ENCODE results near the gene ZC3H12A. TPM values are rescaled to one million over a fixed set of nuclear protein-coding genes. Genes with fewer than 3 reads are reported as not detected.

Gene ZC3H12A
- total RNA-seq, 2 donors from 2014 or later, result 33.5 to 46.1 TPM

- Mint-ChIP-seq H3K27ac (no peak overlapping the region), H3K36me3 (ENCODE audit: insufficient read depth in 2 of 2) (no peaks in the 10 kb centered on the region), H3K27me3 (ENCODE audit: low read depth) (peaks cover 36% of the 10 kb centered on the region), H3K4me1 (ENCODE audit: low read depth) (no peaks in the 10 kb centered on the region), H3K9me3 (no peaks in the 10 kb centered on the region), H3K4me3 (no peak overlapping the region)
- no peak for ATAC-seq (replicated peaks in 1 of 2)
- DNase-seq, result no peak
Observed at GRCh38 chr1:37442139-37442538, 32.2 kb upstream of the ZC3H12A start.

DNA sequence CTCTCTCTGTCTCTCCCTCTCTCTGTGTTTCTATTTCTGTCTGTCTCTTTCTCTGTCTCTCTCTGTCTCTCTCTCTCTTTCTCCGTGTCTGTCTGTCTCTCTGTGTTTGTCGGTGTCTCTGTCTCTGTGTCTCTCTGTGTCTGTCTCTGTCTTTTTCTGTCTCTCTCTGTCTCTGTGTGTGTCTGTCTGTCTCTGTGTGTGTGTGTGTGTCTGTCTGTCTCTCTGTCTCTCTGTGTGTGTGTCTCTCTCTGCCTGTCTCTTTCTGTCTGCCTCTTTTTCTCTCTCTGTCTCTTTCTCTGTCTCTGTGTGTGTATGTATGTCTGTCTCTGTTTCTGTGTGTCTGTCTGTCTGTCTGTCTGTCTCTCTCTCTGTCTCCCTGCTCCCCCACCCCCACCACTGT is 31.7 kb upstream of the ZC3H12A start:
- H3K4me1 Mint-ChIP-seq (ENCODE audit: low read depth), result no peaks in the 10 kb centered on the region
- DNase-seq (no peak), ATAC-seq (replicated peaks in 1 of 2) (no peak)
- H3K27me3 Mint-ChIP-seq (ENCODE audit: low read depth), result peaks cover 36% of the 10 kb centered on the region
- no peak overlapping the region for H3K4me3 Mint-ChIP-seq
- H3K9me3 Mint-ChIP-seq, result no peaks in the 10 kb centered on the region
- H3K27ac Mint-ChIP-seq, result no peak overlapping the region
- no peaks in the 10 kb centered on the region for H3K36me3 Mint-ChIP-seq (ENCODE audit: insufficient read depth in 2 of 2)

- H3K27me3 Mint-ChIP-seq (ENCODE audit: low read depth), result peaks cover 25% of the 10 kb centered on the region
- no peak overlapping the region for H3K27ac Mint-ChIP-seq
- no peaks in the 10 kb centered on the region for H3K36me3 Mint-ChIP-seq (ENCODE audit: insufficient read depth in 2 of 2)
- DNase-seq, result no peak
- H3K4me1 Mint-ChIP-seq (ENCODE audit: low read depth), result peaks cover 10% of the 10 kb centered on the region
- H3K9me3 Mint-ChIP-seq, result no peaks in the 10 kb centered on the region
- no peak for ATAC-seq (replicated peaks in 1 of 2)
- no peak overlapping the region for H3K4me3 Mint-ChIP-seq
Observed at GRCh38 chr1:37446874-37447273, 27.5 kb upstream of the ZC3H12A start.

DNA sequence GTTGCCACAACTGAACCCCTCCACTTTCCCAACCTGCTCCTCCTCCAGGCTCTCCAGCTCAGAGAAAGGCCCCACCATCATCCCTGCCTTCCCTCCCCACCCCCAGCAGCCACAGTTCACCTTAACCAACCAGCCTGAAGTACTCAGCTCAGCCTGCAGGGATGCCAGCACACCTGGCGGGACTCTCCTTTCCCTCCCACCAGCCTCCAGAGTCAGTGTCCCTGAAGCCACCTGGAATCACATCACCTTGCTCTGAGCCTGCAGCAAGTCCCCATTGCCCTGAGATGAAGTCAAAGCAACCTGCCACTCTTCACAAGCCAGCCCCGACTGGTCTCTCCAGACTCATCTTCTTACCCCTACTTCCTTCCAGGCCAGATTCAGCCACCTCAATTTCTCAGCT is 26.2 kb upstream of the ZC3H12A start:
- Mint-ChIP-seq H3K27me3 (ENCODE audit: low read depth) (peaks cover 15% of the 10 kb centered on the region), H3K36me3 (ENCODE audit: insufficient read depth in 2 of 2) (no peaks in the 10 kb centered on the region), H3K4me1 (ENCODE audit: low read depth) (peaks cover 10% of the 10 kb centered on the region), H3K9me3 (no peaks in the 10 kb centered on the region), H3K27ac (no peak overlapping the region), H3K4me3 (no peak overlapping the region)
- no peak for DNase-seq
- ATAC-seq (replicated peaks in 1 of 2), result no peak

DNA sequence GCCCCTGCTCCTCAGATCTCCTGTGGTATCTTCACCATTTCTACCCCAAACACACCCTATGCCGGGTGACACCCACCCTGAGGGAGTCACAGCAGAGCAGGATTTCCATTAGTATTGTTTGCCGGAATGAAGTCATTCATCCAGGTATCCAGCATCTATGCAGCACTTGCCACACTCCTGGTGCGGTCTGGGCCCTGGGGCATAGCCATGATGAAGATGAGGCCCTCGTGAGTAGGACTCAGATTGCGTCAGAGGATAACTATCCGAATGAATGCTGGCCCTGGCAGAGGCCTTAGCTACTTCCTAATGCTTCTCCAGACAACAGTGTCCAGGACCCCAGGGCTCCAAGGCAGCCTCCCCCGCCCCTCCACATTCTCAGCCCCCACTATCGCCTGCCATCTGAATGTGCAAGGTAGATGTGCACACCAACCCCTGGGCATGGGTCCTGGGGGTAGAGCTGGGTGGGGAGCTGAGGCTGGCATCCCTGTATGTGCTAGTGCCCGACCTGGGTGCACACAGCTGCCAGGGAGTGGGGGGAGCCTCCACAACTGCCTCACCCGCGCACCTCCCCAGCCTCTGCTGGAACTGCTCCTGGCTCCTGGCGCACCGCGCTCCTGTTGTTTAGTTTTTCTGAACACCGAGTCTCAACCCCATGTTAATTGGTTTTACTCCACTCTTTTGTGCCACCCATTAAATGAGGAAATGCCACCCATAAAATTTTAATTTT is 25.5 kb upstream of the ZC3H12A start:
- no peak overlapping the region for H3K27ac Mint-ChIP-seq
- ATAC-seq (replicated peaks in 1 of 2), result no peak
- DNase-seq, result no peak
- H3K36me3 Mint-ChIP-seq (ENCODE audit: insufficient read depth in 2 of 2), result no peaks in the 10 kb centered on the region
- peaks cover 13% of the 10 kb centered on the region for H3K27me3 Mint-ChIP-seq (ENCODE audit: low read depth)
- H3K4me3 Mint-ChIP-seq, result no peak overlapping the region
- H3K4me1 Mint-ChIP-seq (ENCODE audit: low read depth), result peaks cover 10% of the 10 kb centered on the region
- no peaks in the 10 kb centered on the region for H3K9me3 Mint-ChIP-seq

GRCh38 chr1:37449936-37450335 is 24.4 kb upstream of the ZC3H12A start:
- DNase-seq (peak; percentile 35 to 41), ATAC-seq (replicated peaks in 1 of 2) (peak; percentile 51 to 55)
- Mint-ChIP-seq H3K27me3 (ENCODE audit: low read depth) (peaks cover 13% of the 10 kb centered on the region), H3K9me3 (no peaks in the 10 kb centered on the region), H3K27ac (no peak overlapping the region), H3K36me3 (ENCODE audit: insufficient read depth in 2 of 2) (peaks cover 0 to 2% of the 10 kb centered on the region in 2 donors), H3K4me1 (ENCODE audit: low read depth) (peaks cover 14% of the 10 kb centered on the region), H3K4me3 (peak overlapping the region in 1 of 2 donors; percentile 1)

DNA sequence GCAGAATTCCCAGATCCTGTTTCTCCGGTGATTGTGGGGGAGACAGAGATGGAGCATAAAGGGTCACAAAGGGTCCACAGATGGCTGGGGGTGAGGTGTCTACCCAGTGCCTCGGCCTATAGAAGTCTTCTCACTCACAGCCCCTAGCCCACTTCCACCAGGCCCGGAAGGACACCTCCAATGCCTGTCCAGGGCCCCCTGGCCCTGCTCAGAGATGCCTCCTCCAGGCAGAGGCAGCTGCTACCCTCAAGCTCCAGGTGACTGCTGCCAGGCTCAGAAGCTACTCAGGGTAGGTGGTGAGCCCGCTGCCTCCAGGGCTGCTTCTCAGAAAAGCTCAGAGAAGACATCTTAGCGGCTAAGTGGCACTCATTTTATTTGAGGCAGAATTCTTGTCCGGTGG is 22.0 kb upstream of the ZC3H12A start:
- Mint-ChIP-seq H3K27ac (no peak overlapping the region), H3K27me3 (ENCODE audit: low read depth) (no peaks in the 10 kb centered on the region), H3K4me3 (no peak overlapping the region), H3K4me1 (ENCODE audit: low read depth) (peaks cover 16% of the 10 kb centered on the region), H3K36me3 (ENCODE audit: insufficient read depth in 2 of 2) (peaks cover 0 to 3% of the 10 kb centered on the region in 2 donors), H3K9me3 (no peaks in the 10 kb centered on the region)
- no peak for DNase-seq
- no peak for ATAC-seq (replicated peaks in 1 of 2)

GRCh38 chr1:37453647-37454046 is 20.7 kb upstream of the ZC3H12A start:
- H3K4me1 Mint-ChIP-seq (ENCODE audit: low read depth), result peaks cover 16% of the 10 kb centered on the region
- H3K27me3 Mint-ChIP-seq (ENCODE audit: low read depth), result no peaks in the 10 kb centered on the region
- H3K4me3 Mint-ChIP-seq, result no peak overlapping the region
- no peaks in the 10 kb centered on the region for H3K9me3 Mint-ChIP-seq
- H3K36me3 Mint-ChIP-seq (ENCODE audit: insufficient read depth in 2 of 2), result peaks cover 0 to 3% of the 10 kb centered on the region in 2 donors
- ATAC-seq (replicated peaks in 1 of 2) (no peak), DNase-seq (no peak)
- no peak overlapping the region for H3K27ac Mint-ChIP-seq

DNA sequence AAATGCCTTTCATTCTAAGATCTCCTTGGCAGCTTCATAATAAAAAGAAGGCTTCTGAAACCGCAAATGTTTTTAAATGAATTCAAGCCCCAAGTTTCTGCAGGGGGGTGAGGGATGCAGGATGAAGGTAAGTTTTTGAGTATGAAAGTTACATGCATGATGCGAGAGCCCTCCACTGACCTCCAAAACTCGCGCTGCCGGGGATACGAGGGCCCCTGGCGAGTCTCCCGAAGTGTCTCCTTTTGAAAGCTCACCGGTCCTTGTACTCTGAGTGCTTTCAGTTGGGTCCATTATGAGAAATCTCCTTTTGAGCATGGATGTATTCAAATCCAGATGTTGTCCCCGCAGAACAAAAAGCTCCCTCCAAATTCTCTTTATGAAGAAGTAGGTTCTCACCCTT is 18.9 kb upstream of the ZC3H12A start:
- no peak overlapping the region for H3K27ac Mint-ChIP-seq
- no peaks in the 10 kb centered on the region for H3K9me3 Mint-ChIP-seq
- ATAC-seq (replicated peaks in 1 of 2) (no peak), DNase-seq (no peak)
- peaks cover 0 to 3% of the 10 kb centered on the region in 2 donors for H3K36me3 Mint-ChIP-seq (ENCODE audit: insufficient read depth in 2 of 2)
- peaks cover 8% of the 10 kb centered on the region for H3K4me1 Mint-ChIP-seq (ENCODE audit: low read depth)
- H3K4me3 Mint-ChIP-seq, result no peak overlapping the region
- H3K27me3 Mint-ChIP-seq (ENCODE audit: low read depth), result no peaks in the 10 kb centered on the region

- no peaks in the 10 kb centered on the region for H3K27me3 Mint-ChIP-seq (ENCODE audit: low read depth)
- H3K4me3 Mint-ChIP-seq, result no peak overlapping the region
- no peaks in the 10 kb centered on the region for H3K9me3 Mint-ChIP-seq
- H3K4me1 Mint-ChIP-seq (ENCODE audit: low read depth), result peaks cover 6% of the 10 kb centered on the region
- ATAC-seq (replicated peaks in 1 of 2), result no peak
- no peak overlapping the region for H3K27ac Mint-ChIP-seq
- H3K36me3 Mint-ChIP-seq (ENCODE audit: insufficient read depth in 2 of 2), result peaks cover 0 to 3% of the 10 kb centered on the region in 2 donors
- DNase-seq, result no peak
Observed at GRCh38 chr1:37456614-37457013, 17.8 kb upstream of the ZC3H12A start.

- H3K27ac Mint-ChIP-seq, result no peak overlapping the region
- no peak overlapping the region for H3K4me3 Mint-ChIP-seq
- peaks cover 6% of the 10 kb centered on the region for H3K4me1 Mint-ChIP-seq (ENCODE audit: low read depth)
- no peaks in the 10 kb centered on the region for H3K27me3 Mint-ChIP-seq (ENCODE audit: low read depth)
- no peaks in the 10 kb centered on the region for H3K9me3 Mint-ChIP-seq
- peaks cover 0 to 3% of the 10 kb centered on the region in 2 donors for H3K36me3 Mint-ChIP-seq (ENCODE audit: insufficient read depth in 2 of 2)
- ATAC-seq (replicated peaks in 1 of 2) (no peak), DNase-seq (no peak)
Observed at GRCh38 chr1:37458551-37458950, 15.8 kb upstream of the ZC3H12A start.

- H3K4me1 Mint-ChIP-seq (ENCODE audit: low read depth), result no peaks in the 10 kb centered on the region
- no peaks in the 10 kb centered on the region for H3K9me3 Mint-ChIP-seq
- no peaks in the 10 kb centered on the region for H3K36me3 Mint-ChIP-seq (ENCODE audit: insufficient read depth in 2 of 2)
- no peaks in the 10 kb centered on the region for H3K27me3 Mint-ChIP-seq (ENCODE audit: low read depth)
- ATAC-seq (replicated peaks in 1 of 2), result no peak
- H3K27ac Mint-ChIP-seq, result no peak overlapping the region
- no peak for DNase-seq
- H3K4me3 Mint-ChIP-seq, result no peak overlapping the region
Observed at GRCh38 chr1:37461698-37462436, 12.5 kb upstream of the ZC3H12A start.

GRCh38 chr1:37464443-37464842 is 9.9 kb upstream of the ZC3H12A start:
- Mint-ChIP-seq H3K4me3 (no peak overlapping the region), H3K36me3 (ENCODE audit: insufficient read depth in 2 of 2) (no peaks in the 10 kb centered on the region), H3K4me1 (ENCODE audit: low read depth) (peaks cover 3% of the 10 kb centered on the region), H3K27me3 (ENCODE audit: low read depth) (no peaks in the 10 kb centered on the region), H3K9me3 (no peaks in the 10 kb centered on the region), H3K27ac (no peak overlapping the region)
- ATAC-seq (replicated peaks in 1 of 2) (no peak), DNase-seq (no peak)
